GM12875 (cell line): ENCODE measurements around the gene CLEC5A.

Experiments
- H3K4me3 ChIP-seq: one replicate; pipeline ENCODE4 v1.5.1; 2011; ENCODE audit warnings: low read depth, low read length, control low read depth
- CTCF ChIP-seq: IDR thresholded peaks from 2 replicates; pipeline ENCODE4 v1.5.1; 2011; ENCODE audit warnings: low read depth, mild to moderate bottlenecking, control low read depth, inconsistent platforms, low read length, moderate library complexity, borderline replicate concordance; ENCODE audit not compliant: insufficient read depth

The CLEC5A gene

DNA sequence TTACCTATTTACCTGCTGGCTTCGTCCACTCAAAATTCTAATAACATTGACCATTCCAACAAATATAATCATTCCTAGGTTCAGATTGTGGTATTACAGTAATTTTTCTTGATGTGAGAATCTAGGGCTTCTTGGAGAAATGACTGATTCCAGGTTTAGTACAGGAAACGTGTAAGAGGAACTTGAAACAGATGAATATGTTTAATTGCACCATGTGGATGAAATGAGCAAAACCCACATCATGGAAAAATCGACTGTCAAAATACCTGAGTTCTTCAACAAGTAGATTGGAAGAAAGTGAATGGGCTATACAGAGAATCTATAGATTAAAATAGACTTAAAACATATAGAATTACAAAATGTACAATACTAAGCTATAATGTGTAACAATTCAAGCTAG lies 55.4 kb downstream of the CLEC5A start:
- no peak overlapping the region for H3K4me3 ChIP-seq
- no peak for TF ChIP-seq CTCF

DNA sequence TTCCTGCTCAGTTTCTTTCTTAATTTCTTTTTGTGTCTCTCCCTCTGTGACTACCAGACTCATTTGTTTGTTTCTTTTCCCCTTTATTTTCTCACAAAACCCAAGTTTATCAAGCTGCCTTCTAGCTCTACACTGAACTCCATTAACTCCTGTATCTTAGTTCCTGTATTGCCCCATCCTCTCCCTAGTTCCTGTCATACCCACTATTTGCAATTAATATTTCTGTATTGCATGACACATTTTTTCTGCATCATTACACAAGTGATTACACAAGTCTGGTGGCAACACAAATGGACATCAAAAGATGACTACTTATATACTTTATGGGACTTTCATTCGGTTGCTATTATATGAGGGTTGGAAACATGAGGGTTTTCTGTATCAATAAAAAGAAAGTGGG lies 57.5 kb downstream of the CLEC5A start:
- TF ChIP-seq CTCF, result no peak
- H3K4me3 ChIP-seq, result no peak overlapping the region

DNA sequence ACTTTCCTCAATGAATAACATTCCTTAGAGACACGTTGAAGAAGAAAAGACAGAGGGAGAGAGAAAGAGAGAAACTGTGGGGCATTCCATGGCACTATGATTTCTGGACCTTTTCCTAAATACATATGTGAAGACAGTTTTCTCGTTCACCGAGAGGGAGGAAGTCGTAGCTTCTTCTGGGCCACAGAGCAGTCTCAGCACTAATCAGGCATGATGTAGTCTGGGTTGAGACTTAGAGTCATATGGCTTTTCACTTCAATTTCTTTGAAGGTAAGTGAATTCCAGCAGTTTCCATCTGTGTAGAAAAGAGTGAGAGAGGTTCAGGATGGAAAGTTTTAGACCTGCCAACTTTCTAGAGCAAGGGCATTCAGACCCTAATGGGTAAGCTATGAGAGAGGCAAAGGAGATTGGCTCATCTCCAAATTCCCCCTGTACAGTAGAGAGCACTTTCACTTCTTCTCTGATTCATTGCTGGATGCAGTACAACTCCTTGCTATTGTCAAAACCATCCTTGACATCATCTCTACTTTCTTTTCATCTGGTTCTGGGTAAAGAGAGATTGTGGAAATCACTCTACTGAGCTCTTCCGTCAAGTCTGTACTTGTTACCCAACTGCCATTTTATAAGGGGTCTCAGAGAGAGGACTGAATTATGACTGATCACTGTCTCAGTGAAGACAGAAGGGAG lies 62.1 kb downstream of the CLEC5A start:
- TF ChIP-seq CTCF, result no peak
- no peak overlapping the region for H3K4me3 ChIP-seq

DNA sequence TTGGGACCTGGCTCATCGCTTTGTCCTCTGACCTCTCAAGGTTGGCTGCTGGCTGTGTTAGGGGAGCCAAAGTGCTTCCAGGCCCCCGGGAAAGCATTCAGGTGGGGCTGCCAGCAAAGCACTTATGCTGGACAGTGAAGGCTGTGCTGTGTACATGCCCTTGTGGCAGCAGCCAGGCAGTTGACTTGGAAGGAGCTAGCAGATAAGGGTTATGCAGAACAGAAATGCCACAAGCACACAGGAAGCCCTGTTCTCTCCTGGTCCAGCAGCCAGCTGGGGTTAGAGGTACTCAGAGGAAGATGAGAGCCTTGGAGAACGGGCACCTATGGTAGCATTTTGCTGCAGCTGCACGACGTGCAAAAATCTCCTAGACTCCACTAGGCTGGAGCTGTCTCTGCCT lies 65.8 kb downstream of the CLEC5A start:
- no peak for TF ChIP-seq CTCF
- no peak overlapping the region for H3K4me3 ChIP-seq

DNA sequence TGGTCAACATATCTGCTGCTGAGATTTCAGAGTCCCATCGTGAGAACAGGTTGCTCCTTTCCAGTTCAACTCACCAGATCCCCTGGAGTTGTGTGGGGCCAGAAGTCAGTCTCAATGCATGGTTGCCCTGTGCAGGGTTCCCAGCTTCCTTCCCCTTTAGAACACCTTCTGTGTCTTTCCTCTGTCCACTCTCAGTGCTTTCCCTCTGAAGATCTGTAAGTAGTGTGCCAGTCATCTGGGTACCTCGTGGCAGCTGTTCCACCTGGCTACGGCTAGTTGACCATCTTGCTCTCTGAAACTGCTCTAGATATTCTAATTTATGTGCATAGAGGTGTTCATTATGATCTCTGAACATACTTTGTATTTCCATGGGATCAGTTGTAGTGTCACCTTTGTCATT lies 69.4 kb downstream of the CLEC5A start:
- TF ChIP-seq CTCF, result no peak
- H3K4me3 ChIP-seq, result no peak overlapping the region
